Activated CD4-positive, alpha-beta T cell treated with anti-CD3 and anti-CD28 coated beads, Interleukin-2, amount 50 U/mL, for 24 hours (primary cell): ENCODE data around the gene RTKN2.
"Not testable (repeated sequence)": the region's sequence is repeated elsewhere in the genome, so short reads cannot be mapped to it uniquely, and the experiment has no call there.

Experiments used
- DNase-seq, 2 donors: peaks; one replicate each; pipeline ENCODE4 v3.0.0-alpha.2; 2020; ENCODE audit warnings: low read depth in 1 of 2, low spot score in 1 of 2

RTKN2 gene, protein sequence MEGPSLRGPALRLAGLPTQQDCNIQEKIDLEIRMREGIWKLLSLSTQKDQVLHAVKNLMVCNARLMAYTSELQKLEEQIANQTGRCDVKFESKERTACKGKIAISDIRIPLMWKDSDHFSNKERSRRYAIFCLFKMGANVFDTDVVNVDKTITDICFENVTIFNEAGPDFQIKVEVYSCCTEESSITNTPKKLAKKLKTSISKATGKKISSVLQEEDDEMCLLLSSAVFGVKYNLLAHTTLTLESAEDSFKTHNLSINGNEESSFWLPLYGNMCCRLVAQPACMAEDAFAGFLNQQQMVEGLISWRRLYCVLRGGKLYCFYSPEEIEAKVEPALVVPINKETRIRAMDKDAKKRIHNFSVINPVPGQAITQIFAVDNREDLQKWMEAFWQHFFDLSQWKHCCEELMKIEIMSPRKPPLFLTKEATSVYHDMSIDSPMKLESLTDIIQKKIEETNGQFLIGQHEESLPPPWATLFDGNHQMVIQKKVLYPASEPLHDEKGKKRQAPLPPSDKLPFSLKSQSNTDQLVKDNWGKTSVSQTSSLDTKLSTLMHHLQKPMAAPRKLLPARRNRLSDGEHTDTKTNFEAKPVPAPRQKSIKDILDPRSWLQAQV

DNA sequence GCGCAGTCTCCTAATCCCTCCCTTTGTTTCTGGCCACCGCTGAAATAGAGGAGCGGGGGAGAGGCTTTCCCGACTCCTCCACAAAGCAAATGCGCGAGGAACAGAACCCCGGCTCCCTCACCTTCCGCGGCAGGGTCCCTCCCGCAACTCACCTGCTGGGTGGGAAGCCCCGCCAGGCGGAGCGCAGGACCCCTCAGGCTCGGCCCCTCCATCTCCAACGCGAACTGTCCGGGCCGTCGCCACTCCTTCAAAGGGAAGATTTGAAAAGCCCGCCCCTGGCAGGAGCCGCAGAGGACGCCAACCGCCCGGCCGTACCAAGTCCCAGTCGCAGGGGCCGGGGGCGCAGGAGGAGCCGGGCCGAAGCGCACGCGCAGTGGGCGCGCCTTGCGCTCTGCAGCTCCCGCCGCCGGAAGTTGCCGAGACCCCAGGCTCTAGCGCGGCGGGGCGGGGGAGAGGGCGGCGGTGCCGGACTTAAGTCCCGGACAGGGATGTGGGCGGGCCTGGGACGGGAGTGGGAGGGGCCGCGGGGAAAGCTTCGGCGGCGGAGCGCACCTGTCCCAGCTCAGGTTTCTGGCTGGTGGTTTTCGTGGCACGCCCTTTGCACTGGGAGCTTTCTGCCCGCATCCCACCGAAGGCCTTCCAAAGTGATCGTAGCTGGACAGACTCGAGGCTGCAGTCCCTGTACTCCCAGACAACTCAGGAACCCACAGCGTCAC is at the start of gene RTKN2:
TSS of gene RTKN2 (minus strand) at position 446 of the 716 bp plus-strand sequence. CDS start at position 212, 234 bp downstream.
- DNase-seq, result peak; percentile 55

DNA sequence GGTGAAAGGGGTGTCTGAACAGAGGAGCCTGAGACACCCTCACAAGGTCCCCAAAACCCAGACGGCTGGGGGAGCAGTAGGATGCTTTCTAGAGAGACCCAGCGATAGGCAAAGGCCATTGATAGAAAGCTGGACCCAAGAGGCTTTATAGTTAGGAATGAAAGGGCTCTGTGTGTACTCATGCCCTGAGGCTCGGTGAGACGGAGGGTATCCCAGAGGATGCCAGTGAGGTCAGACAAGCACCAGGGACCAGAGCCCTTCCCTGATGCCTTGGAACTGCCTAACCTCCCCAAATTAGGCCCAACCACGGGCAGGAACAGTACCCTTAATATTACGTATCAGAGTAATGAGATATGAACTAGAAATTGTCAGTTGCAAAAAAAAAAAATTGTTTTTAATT is 48.6 kb upstream of the RTKN2 start:
- DNase-seq, result no peak

DNA sequence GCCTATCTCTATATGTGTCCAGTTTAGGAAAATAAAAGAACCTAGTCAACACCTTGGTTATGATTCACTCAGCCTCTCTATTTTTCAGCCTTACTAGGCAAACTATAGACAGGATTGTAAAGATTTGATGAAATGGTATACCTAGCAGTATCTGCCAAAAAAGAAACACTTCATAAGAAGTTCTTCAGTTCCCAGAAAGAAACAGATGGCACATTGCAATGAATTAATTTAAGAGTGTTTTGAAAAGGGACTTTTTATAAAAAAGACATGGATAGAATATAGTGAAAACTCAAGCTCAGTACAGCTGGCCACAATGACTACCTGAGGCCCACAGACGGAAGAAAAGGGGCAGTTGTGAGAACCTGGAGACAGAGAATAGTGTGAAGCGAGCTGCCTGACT is 40.6 kb upstream of the RTKN2 start:
- no peak for DNase-seq

DNA sequence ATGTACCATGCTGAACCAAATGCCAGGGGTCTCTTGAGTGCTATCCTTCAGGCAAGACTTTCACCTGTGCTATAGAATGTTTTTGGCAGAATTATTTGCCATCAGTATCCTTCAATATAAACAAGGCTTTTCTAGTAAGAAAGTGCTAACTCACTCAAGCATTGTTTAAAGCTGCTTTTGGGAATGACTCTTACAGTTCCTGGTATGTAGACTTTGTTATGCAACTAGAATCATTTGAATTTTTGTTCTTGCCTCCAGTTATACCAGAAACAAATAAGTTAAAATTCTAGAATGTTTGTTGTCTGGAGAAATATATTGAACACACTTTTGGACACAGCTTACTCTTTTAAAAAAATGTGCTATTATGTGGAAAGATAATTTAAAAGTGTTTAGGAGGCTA is 39.5 kb upstream of the RTKN2 start:
- DNase-seq, result no peak

DNA sequence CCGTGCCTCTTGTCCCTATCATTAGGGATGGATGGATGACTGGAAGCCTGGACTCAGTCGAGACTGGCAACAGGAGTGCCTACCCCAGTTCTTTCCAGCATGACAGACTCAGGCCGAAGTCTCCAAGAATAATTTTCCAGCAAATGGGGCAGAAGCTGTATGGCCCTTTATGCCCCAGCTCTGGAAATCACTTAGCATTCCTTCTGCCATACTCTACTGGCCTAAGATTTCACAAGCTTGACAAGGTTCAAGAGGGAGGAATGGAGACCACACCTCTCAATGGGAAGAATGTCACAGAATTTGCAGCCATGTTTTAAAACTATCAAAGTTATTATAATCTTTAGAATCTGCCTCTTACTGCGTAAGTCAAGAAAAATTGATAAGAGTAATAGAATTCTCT is 39.0 kb upstream of the RTKN2 start:
- no peak for DNase-seq

DNA sequence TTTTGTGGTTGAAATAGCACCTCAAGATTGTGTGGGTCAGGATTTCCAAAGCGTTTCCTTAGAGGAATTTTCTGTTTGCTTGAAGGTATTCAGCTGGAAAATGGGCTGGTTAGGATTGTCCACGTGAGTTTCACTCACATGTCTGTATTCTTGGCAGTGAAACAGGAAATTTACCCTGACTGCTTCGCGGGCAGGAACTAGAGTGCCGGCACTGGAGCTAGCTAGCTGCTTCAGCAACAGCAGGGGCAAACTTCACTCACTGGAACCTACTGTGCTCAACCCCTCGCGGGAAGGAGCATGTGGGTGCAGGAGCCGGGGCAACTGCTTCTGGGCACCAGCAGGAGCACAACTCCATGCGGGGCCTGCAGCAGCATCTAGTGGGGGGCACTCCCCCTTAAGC is 38.0 kb upstream of the RTKN2 start:
- no peak for DNase-seq

DNA sequence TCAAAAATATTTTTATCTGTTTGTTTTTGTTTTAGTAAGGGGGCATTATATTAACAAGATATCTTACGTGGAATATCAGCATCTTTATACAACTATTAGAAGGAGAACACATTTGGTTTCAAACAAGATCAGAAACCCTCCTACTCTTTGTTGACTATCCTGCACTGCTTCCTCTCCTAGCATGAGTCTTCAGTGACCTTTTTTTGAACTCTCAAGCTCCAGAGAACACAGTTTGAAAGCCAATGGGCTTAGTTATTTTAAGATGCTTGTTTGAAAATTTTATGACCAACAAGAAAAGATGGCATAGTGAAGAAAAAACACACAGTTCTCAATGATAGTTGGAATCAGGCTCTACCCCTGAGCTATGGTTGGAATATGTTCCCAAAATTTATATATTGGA is 37.2 kb upstream of the RTKN2 start:
- DNase-seq, result no peak

DNA sequence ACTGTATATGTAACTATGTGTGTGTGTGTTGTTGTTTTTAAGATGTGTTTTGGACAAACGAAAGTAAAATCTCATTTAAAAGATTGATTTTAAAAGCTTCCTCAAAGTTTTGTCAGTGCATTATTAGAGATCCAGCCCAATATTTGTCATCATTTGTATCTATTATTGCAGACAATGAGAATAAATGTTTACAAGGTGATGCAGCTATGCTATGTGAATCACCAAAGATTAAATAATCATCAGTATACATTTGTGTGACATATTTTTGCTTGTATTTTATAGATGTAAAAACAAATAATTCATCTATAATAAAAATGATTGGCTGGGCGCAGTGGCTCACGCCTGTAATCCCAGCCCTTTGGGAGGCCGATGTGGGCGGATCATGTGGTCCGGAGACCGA is 35.3 kb upstream of the RTKN2 start:
- no peak for DNase-seq

DNA sequence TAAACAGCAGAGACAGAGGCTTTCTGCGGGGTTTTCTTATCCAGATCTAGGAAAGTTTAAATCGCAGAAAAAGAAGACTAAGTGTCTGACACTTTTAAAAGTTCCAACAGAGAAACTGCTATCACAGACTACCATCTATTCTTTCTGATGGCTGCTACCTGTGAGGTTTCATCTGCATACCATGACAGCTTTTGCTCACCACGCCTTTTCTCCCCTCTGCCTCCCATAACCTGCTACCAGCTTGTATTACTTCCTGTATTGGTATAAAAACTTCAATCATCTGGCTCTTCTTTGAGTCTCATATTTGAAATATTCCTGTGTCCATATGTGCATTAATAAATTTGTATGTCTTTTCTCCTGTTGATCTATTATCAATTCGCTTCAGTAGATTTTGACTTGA is 34.1 kb upstream of the RTKN2 start:
- no peak for DNase-seq

DNA sequence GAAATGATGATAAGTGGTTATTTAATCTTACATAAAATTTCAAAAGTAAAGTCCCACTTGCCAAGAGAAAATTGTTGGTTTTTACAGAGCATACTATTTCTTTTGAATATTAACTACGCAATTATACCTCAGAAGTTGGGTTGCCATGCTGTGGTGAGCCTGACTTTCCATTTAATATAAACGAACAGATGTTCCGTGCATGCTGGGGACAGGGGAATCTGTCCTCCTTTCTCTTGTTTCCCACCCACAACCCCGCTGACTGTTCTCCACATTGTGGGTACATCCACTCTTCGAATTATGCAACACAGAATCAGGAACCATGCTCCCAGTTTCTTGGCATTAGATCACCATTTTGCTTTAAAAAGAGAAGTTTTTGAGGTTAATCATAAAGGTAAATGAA is 29.2 kb upstream of the RTKN2 start:
- no peak for DNase-seq

DNA sequence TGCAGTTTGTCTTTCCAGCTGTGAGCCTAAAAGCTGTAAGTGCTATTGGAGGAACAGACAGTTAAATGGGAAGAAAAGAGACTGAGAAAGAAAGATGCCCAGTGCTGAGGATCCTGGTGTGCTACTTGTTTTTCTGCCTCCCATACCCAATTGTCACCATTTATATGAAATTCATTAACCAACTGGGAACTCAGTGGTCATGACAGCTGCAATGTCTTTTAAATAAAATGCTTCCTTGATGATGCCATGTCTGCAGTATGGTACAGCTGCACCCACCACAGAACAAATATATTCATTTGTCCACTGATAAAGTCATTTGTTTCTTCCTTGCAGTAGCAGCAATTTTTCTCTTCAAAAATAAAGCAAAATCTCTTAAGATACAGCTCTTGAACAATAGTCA is 15.6 kb upstream of the RTKN2 start:
- DNase-seq, result no peak

DNA sequence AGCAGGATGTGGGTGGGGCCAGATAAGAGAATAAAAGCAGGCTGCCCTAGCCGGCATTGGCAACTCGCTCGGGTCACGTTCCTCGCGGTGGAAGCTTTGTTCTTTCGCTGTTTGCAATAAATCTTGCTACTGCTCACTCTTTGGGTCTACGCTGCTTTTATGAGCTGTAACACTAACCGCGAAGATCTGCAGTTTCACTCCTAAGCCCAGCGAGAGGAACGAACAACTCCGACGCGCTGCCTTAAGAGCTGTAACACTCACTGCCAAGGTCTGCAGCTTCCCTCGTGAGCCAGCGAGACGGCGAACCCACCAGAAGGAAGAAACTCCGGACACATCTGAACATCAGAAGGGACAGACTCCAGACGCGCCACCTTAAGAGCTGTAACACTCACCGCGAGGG is 12.7 kb upstream of the RTKN2 start:
- DNase-seq, result not testable (repeated sequence)

DNA sequence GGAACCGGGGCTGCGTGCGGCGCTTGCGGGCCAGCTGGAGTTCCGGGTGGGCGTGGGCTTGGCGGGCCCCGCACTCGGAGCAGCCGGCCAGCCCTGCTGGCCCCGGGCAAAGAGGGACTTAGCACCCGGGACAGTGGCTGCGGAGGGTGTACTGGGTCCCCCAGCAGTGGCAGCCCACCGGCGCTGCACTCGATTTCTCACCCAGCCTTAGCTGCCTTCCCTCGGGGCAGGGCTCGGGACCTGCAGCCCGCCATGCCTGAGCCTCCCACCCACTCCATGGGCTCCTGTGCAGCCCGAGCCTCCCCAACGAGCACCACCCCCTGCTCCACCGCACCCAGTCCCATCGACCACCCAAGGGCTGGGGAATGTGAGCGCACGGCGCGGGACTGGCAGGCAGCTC is 11.7 kb upstream of the RTKN2 start:
- not testable (repeated sequence) for DNase-seq

DNA sequence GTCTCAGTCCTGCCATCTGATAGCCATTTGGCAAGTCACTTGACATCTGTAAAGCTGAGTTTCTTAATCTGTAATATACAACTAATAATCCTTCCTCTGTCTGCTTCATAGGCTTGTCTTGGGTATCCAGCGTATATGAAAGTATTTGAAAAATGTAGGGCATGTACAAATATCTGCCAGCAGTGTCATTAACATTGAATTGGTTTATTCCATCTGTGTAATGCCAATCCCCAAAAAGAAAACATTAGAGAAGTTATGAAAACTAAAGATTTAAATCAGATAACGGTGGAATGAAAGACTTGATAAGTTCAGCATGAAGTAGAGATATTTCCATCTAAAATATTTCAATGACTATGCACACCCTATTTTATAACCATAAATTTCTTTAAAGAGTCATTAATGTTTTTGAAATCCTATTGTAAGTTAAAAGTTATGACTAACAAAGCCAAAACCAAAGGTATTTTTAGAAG is 9.8 kb upstream of the RTKN2 start:
- DNase-seq, result no peak

DNA sequence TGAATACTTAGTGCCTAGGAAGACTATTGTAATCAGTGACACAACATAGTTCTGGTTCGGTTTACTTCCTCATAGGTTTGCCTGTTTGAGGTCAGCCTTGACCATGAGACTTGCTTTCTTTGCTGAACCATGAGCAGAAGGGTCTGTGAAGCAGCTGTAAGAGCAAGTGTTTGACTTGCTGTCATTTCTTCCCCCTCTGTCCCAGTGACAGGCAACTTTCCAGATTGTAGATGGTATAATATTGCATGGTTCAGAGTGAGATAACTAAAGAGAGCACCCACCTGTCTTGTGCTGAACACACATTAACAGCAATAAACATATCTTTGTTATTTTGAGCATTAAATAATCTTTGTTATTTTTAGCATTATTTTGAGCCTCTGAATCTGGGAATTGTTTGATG is 9.3 kb upstream of the RTKN2 start:
- no peak for DNase-seq

DNA sequence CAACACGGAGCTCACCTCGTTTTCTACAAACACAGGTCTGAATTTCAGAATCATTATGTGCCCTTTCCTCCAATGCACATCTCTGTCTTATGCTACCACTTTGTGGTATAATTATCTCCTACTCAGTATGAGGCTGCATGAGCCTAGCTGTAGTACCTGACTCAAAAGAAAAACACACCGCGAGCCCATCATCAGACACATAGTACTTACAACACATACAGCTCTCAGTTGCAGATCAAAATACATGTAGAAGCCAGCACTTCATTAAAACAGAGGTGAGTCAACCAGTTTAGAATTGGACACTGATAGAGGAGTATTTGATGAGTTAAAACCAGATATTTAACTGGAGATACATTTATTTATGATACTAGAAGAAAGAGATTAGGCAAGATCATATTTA is 1.4 kb upstream of the RTKN2 start:
- no peak for DNase-seq

DNA sequence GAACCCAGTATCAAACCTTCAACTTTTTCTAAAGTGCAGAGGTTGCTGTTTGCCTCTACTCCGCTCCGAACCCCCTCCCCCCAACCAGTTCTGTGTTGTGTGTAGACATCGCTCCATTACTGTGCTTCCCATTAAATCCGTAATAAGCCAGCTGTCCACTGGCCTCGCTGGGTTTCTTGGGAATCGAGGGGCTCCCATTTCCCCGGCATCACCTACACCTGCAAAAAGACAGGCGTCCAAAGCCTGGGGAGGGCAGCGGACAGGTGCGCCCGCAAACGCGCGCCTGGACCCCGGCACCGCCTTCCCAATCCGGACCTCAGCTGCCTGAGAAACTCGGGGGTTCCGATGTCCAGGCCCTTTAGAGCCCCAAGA is 631 bp downstream of the RTKN2 start:
- no peak for DNase-seq

DNA sequence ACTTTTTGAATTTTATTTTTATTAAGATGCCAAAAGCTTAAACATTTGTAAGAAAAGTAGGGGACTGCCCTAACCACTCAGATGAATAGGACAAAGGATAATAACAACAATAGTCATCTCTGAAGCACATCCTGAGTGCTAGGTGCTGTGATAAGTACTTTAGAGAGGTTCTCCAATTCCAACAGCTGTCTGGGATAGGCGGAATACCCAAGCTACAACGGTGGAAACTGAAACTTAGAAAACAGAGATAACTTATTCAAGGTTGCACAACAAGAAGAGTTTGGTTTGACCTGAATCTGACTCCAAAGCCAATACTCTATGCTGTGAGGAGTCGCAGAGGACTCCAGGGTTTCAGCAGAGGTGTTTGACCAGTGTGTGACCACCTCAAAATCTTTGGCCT is 2.0 kb downstream of the RTKN2 start:
- no peak for DNase-seq

DNA sequence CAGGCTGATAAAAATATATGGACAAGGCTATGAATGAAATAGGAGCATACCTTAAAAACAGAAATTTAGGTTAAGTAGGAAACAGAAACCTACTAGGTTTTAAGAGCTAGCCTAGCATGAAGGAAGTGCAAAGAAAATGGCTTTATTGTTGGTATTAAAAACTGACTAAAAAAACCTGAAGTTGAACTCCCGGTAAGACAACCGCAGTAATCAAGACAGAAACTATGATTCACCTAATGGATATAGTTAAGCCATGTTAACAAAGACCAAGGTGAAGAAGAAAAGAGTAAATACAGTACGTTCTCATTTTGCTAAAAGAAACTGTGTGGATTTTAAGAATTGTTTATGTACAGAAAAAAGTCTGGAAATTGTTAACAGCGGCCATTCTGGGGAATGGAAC is 2.5 kb downstream of the RTKN2 start:
- no peak for DNase-seq

DNA sequence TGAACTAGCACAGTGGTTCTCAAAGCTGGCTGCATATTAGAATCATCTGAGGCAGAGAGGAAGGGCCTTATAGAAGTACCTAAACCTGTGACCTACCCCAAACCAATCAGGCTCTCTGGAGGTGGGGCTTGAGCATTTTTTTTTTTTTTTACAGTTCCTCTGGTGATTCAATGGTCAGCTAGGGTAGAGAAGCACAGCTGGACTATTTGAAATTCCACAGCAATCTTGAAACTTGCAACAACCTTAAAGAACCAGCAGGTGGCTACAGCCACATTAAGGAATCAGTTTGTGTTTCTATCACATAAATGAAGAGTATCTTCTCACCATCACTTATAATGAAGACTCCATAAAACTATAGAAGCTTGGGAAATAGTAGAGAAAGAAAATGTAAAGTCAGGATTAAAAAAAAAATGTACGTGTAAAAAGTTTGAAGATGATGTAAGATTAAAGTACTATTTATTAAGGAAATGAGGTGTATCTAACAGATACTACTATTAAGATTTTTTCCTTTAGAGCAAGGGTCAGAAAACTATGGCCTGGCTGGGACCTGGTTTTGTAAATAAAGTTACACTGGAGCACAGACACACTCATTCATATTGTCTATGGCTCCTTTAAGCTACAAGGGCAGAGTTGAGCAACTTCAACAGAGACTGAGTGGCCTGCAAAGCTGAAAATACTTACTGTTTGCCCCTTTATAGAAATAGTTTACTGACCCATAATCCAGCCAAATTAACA is 3.8 kb downstream of the RTKN2 start:
- no peak for DNase-seq

DNA sequence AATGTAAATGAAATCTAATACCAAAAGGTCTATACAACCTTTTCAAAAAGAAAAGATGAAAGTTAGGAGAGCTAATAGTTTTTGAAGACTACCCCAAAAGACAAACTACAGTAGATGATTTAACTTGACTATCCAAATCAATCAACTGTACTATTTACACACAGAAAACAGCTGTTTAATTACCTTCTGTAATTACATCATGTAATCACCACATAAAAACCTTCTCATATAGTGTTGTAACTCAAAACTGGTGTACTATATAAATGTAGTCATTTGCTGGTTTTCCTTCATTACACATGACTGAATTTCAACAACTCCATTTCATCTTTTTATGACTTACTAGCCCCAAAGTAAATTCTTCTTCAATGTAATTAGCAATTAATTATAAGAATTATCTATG is 4.5 kb downstream of the RTKN2 start:
- no peak for DNase-seq

DNA sequence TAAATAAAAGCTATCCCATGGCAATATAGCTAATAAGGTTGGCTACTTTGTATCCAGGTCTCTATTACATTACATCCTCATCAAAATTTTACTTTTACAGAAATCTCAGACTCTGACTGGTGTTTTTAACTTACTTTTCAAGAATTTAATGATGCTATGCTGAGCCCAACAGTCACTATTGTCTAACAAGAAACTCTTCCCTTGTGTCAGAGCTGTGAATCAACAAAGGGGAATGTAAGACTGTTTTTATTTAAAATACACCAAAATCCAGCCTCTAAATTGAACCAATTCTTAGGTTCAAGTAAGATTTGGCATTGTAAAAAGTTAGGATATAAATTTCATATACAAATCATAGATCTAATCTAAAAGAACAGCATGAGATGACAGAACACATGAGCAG is 7.0 kb downstream of the RTKN2 start:
- DNase-seq, result no peak
